ENCODE results near the gene KCNJ9. TPM values are rescaled to one million over a fixed set of nuclear protein-coding genes. Genes with fewer than 3 reads are reported as not detected.

KCNJ9 gene
- total RNA-seq, 1 experiment from 2014 or later: not detected

DNA sequence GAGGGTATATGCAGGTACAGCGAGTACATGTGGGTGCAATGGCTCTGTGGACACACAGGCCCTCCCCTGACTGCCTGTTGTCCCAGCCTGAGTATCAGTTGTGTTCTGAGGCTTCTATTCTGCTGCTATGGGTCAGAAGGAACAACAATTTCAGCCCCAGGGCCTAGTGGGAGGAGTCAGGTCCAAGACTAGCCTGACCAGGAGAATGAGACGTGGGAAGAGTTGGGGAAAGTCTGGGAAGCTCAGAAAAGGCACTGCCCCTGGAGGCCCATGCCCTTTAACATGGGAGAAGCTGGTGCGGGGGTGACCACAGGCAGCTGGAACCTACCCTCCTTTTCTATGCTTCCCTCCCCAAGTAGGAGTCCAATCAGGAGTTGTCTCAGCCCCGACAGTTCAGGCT is 9.4 kb downstream of the KCNJ9 start:
- TF ChIP-seq CTCF (conservative IDR thresholded peaks at IDR 0.05): no peak
- TF ChIP-seq EZH2 (IDR thresholded peaks at IDR 0.05; ENCODE audit: low read depth): no peak
- Histone ChIP-seq H3K27me3 (ENCODE audit: insufficient read depth, low read depth) (no peaks in the 10 kb centered on the region), H3K36me3 (ENCODE audit: low read depth) (no peaks in the 10 kb centered on the region), H4K20me1 (ENCODE audit: insufficient read depth) (no peaks in the 10 kb centered on the region), H3K4me3 (no peak overlapping the region), H3K79me2 (ENCODE audit: low read depth) (no peaks in the 10 kb centered on the region), H3K4me2 (no peak overlapping the region), H3K27ac (no peak overlapping the region), H3K9me3 (ENCODE audit: insufficient read depth, low read depth) (no peaks in the 10 kb centered on the region), H2AFZ (no peak overlapping the region), H3F3A (ENCODE audit: insufficient read depth, low read depth) (no peaks in the 10 kb centered on the region), H3K9me2 (ENCODE audit: insufficient read depth) (no peaks in the 10 kb centered on the region), H3K4me1 (replicated peaks; ENCODE audit: insufficient read depth) (peaks cover under 1% of the 10 kb centered on the region)
- ChIA-PET CTCF (no interaction called here), POLR2A (ENCODE audit: unreplicated experiment) (no interaction called here)
- intact Hi-C loops (cut with micrococcal nuclease; ENCODE audit: unreplicated experiment): loop anchor here (10.0 kb wide), 1 partner anchor 186 kb away; the partner anchor contains the start of gene CFAP45
- no TSS peak for BruUV-seq (replicated peaks)
- DNase-seq: no peak

GRCh38 chr1:160091666-160092223 is 10.4 kb downstream of the KCNJ9 start:
- Histone ChIP-seq H3K27ac (no peak overlapping the region), H3K4me1 (replicated peaks; ENCODE audit: insufficient read depth) (peaks cover 10% of the 10 kb centered on the region), H3K36me3 (ENCODE audit: low read depth) (no peaks in the 10 kb centered on the region), H3K4me2 (no peak overlapping the region), H2AFZ (no peak overlapping the region), H3K79me2 (ENCODE audit: low read depth) (no peaks in the 10 kb centered on the region), H3K9me3 (ENCODE audit: insufficient read depth, low read depth) (no peaks in the 10 kb centered on the region), H3F3A (ENCODE audit: insufficient read depth, low read depth) (no peaks in the 10 kb centered on the region), H4K20me1 (ENCODE audit: insufficient read depth) (no peaks in the 10 kb centered on the region), H3K27me3 (ENCODE audit: insufficient read depth, low read depth) (no peaks in the 10 kb centered on the region), H3K9me2 (ENCODE audit: insufficient read depth) (no peaks in the 10 kb centered on the region), H3K4me3 (no peak overlapping the region)
- no TSS peak for BruUV-seq (replicated peaks)
- CTCF ChIA-PET: no interaction called here
- no peak for DNase-seq
- intact Hi-C loops (cut with micrococcal nuclease; ENCODE audit: unreplicated experiment): loop anchor here (10.0 kb wide), 1 partner anchor 187 kb away; the partner anchor contains the start of gene CFAP45
- POLR2A ChIA-PET (ENCODE audit: unreplicated experiment): interaction anchor here (0.5 kb wide), 1 partner anchor 223 kb away, joined by 6 read pairs; no protein-coding TSS in a partner anchor
- no peak for TF ChIP-seq CTCF (conservative IDR thresholded peaks at IDR 0.05)
- no peak for TF ChIP-seq EZH2 (IDR thresholded peaks at IDR 0.05; ENCODE audit: low read depth)

GRCh38 chr1:160092366-160093068 is 11.2 kb downstream of the KCNJ9 start:
- Histone ChIP-seq H3K9me2 (ENCODE audit: insufficient read depth) (no peaks in the 10 kb centered on the region), H4K20me1 (ENCODE audit: insufficient read depth) (no peaks in the 10 kb centered on the region), H3K4me3 (no peak overlapping the region), H3K9me3 (ENCODE audit: insufficient read depth, low read depth) (no peaks in the 10 kb centered on the region), H3K79me2 (ENCODE audit: low read depth) (no peaks in the 10 kb centered on the region; the same call in 1 of the 2 replicates), H3K4me1 (replicated peaks; ENCODE audit: insufficient read depth) (peaks cover 18% of the 10 kb centered on the region), H3K36me3 (ENCODE audit: low read depth) (no peaks in the 10 kb centered on the region), H3K27me3 (ENCODE audit: insufficient read depth, low read depth) (no peaks in the 10 kb centered on the region), H2AFZ (no peak overlapping the region), H3K27ac (no peak overlapping the region), H3F3A (ENCODE audit: insufficient read depth, low read depth) (no peaks in the 10 kb centered on the region), H3K4me2 (no peak overlapping the region)
- BruUV-seq (replicated peaks): no TSS peak
- TF ChIP-seq CTCF (conservative IDR thresholded peaks at IDR 0.05) (no peak), EZH2 (IDR thresholded peaks at IDR 0.05; ENCODE audit: low read depth) (no peak)
- CTCF ChIA-PET: no interaction called here
- POLR2A ChIA-PET (ENCODE audit: unreplicated experiment): no interaction called here
- no peak for DNase-seq
- intact Hi-C loops (cut with micrococcal nuclease; ENCODE audit: unreplicated experiment): loop anchor here (10.0 kb wide), 1 partner anchor 188 kb away; the partner anchor contains the start of gene CFAP45

All from PC-9 (cell line).